Kidney (tissue), 14 donors: ENCODE results near the gene DAZAP1. TPM values are rescaled to one million over a fixed set of nuclear protein-coding genes. Genes with fewer than 3 reads are reported as not detected.
A peak's percentile ranks its signal among the peaks of the same experiment; 100 is the strongest.

ENCODE experiments used
- DNase-seq, 5 donors: peaks; one replicate each; pipeline ENCODE4 v3.0.0-alpha.2; 2013 to 2020
- FAIRE-seq: peaks from 2 replicates; lab custom pipeline; 2012; peaks lifted over from hg19 to GRCh38; lab: Jason Lieb, UNC
- H3K27ac ChIP-seq, 2 donors: one replicate each; pipeline ENCODE4 v1.7.0; 2013; ENCODE audit warnings: low read depth in 2 of 2, low read length in 2 of 2, inconsistent platforms in 1 of 2
- H3K27me3 ChIP-seq: one replicate; pipeline ENCODE4 v1.7.1; 2013; ENCODE audit warnings: low read length, inconsistent platforms; ENCODE audit not compliant: control insufficient read depth, insufficient read depth
- H3K36me3 ChIP-seq, 3 donors: one replicate each; pipeline versions ENCODE4 v1.7.0 to v1.7.1; 2013; ENCODE audit warnings: low read length in 3 of 3, control low read depth in 1 of 3, inconsistent platforms in 1 of 3; ENCODE audit not compliant: insufficient read depth in 3 of 3, control insufficient read depth in 2 of 3
- H3K4me1 ChIP-seq, 3 donors: one replicate each; pipeline versions ENCODE4 v1.7.0 to v1.7.1; 2013; ENCODE audit warnings: low read length in 3 of 3, inconsistent platforms in 1 of 3, low read depth in 1 of 3; ENCODE audit not compliant: control insufficient read depth in 2 of 3, insufficient read depth in 2 of 3
- H3K4me3 ChIP-seq, 3 donors: one replicate each; pipeline versions ENCODE4 v1.7.0 to v1.8.1; 2013; ENCODE audit warnings: low read length in 3 of 3, control low read depth in 1 of 3, inconsistent platforms in 1 of 3
- H3K9ac ChIP-seq, 3 donors: one replicate each; pipeline versions ENCODE4 v1.7.0 to v1.7.1; 2013; ENCODE audit warnings: low read length in 3 of 3, control low read depth in 1 of 3, inconsistent platforms in 1 of 3
- H3K9me3 ChIP-seq, 3 donors: one replicate each; pipeline versions ENCODE4 v1.7.0 to v1.7.1; 2013; ENCODE audit warnings: low read length in 3 of 3, control low read depth in 1 of 3, inconsistent platforms in 1 of 3; ENCODE audit not compliant: control insufficient read depth in 2 of 3, insufficient read depth in 1 of 3
- CTCF ChIP-seq: IDR thresholded peaks from 3 replicates; pipeline ENCODE4 v1.5.1; 2012; ENCODE audit warnings: mild to moderate bottlenecking, moderate library complexity, borderline replicate concordance; ENCODE audit not compliant: insufficient read depth; ENCODE audit errors: extremely low read depth
- intact Hi-C: fragments of 100-400 bp; cut with DNase I; formaldehyde crosslinking; loops from one replicate; pipeline ENCODE4 v1.11.1; 2022
- polyA plus RNA-seq: library from polyadenylated mRNA; stranded (reverse); fragments of 350-450 nt; fragmentation: Illumina TruSeq; extraction: RNeasy Lipid Tissue Mini Kit (QIAGEN cat#74804); gene quantifications from one replicate; pipeline ENCODE4 v1.2.3, GENCODE V29; 2014; ENCODE audit warnings: low read depth, low replicate concordance; ENCODE audit not compliant: insufficient read depth
- total RNA-seq: library from RNA; stranded (reverse); fragmentation: NEBNext Ultra II Directional; extraction: Animal tissue kit (Norgen Biotek cat#: 25700); gene quantifications from one replicate; pipeline ENCODE4 v1.2.1, GENCODE V29; 2021
- donor health status: control.
- donor health status: control.
- donor health status: control.
- donor health status: control.
- donor health status: control.
- donor health status: DM: yes; HTN: yes; CAD: no.
- donor health status: Normal renal cell carcinoma (clear cell type).

Gene DAZAP1
- total and polyA plus RNA-seq, 2 donors from 2014 or later, result 47.7 to 98.5 TPM

- Histone ChIP-seq H3K4me1 (peaks cover 0 to 8% (median 0%) of the 10 kb centered on the region in 3 donors), H3K27ac (peak overlapping the region in 1 of 2 donors; percentile 80), H3K36me3 (peaks cover 4 to 8% (median 6%) of the 10 kb centered on the region in 3 donors), H3K4me3 (peak overlapping the region; percentile 67 to 90 (median 83)), H3K9ac (peak overlapping the region; percentile 6 to 99 (median 89)), H3K9me3 (no peaks in the 10 kb centered on the region), H3K27me3 (no peaks in the 10 kb centered on the region)
- FAIRE-seq, result no peak
- DNase-seq, result no peak
- TF ChIP-seq CTCF, result no peak
- intact Hi-C loops, result no loop called here
Measured at GRCh38 chr19:1384478-1385110, 22.8 kb upstream of the DAZAP1 start.

- no peak for FAIRE-seq
- Histone ChIP-seq H3K9me3 (no peaks in the 10 kb centered on the region), H3K36me3 (peaks cover 4 to 13% (median 6%) of the 10 kb centered on the region in 3 donors), H3K9ac (no peak overlapping the region), H3K4me1 (peaks cover 0 to 8% (median 0%) of the 10 kb centered on the region in 3 donors), H3K4me3 (no peak overlapping the region), H3K27me3 (no peaks in the 10 kb centered on the region), H3K27ac (no peak overlapping the region)
- TF ChIP-seq CTCF, result no peak
- intact Hi-C loops, result no loop called here
- no peak for DNase-seq
Measured at GRCh38 chr19:1385816-1386215, 21.6 kb upstream of the DAZAP1 start.

- intact Hi-C loops, result no loop called here
- no peak overlapping the region for H3K9ac ChIP-seq
- no peaks in the 10 kb centered on the region for H3K27me3 ChIP-seq
- TF ChIP-seq CTCF, result no peak
- H3K27ac ChIP-seq, result no peak overlapping the region
- peaks cover 0 to 8% (median 0%) of the 10 kb centered on the region in 3 donors for H3K4me1 ChIP-seq
- no peak for FAIRE-seq
- no peaks in the 10 kb centered on the region for H3K9me3 ChIP-seq
- peak in 1 of 5 donors; percentile 68 for DNase-seq
- H3K4me3 ChIP-seq, result no peak overlapping the region
- peaks cover 4 to 17% (median 10%) of the 10 kb centered on the region in 3 donors for H3K36me3 ChIP-seq
Measured at GRCh38 chr19:1386945-1387683, 20.3 kb upstream of the DAZAP1 start.
